ENCODE data around the gene NAPEPLD.
"Not testable (repeated sequence)": the region's sequence is repeated elsewhere in the genome, so short reads cannot be mapped to it uniquely, and the experiment has no call there.

Gene NAPEPLD

GRCh38 chr7:103095558-103095957 lies 53.3 kb downstream of the NAPEPLD start:
- not testable (repeated sequence) for H3K4me2 ChIP-seq (ENCODE audit: low read length, poor library complexity, severe bottlenecking); H3K9me3 ChIP-seq (ENCODE audit: control insufficient read depth, low read length); H2BK120ac ChIP-seq (ENCODE audit: low read depth, low read length); H2BK5ac ChIP-seq (ENCODE audit: low read depth, low read length, poor library complexity, severe bottlenecking); H3K18ac ChIP-seq (ENCODE audit: low read depth in 1 of 2, low read length in 2 of 2); H3K14ac ChIP-seq (ENCODE audit: low read length in 2 of 2); H2BK15ac ChIP-seq (ENCODE audit: low read depth, poor library complexity, severe bottlenecking); DNase-seq; H4K91ac ChIP-seq (ENCODE audit: low read length); H2AK5ac ChIP-seq (ENCODE audit: low read length, severe bottlenecking); H3K4me3 ChIP-seq (ENCODE audit: insufficient read depth in 1 of 2, low read depth in 1 of 2, low read length in 2 of 2); H2BK12ac ChIP-seq (ENCODE audit: low read length in 2 of 2); H4K8ac ChIP-seq (ENCODE audit: low read length); H3K9ac ChIP-seq (ENCODE audit: low read length); H3K27ac ChIP-seq (ENCODE audit: low read length, poor library complexity, severe bottlenecking); H3K4me1 ChIP-seq (ENCODE audit: control insufficient read depth, insufficient read depth, low read depth, low read length); H3K4ac ChIP-seq (ENCODE audit: low read depth in 1 of 2, low read length in 2 of 2); H3K23ac ChIP-seq (ENCODE audit: low read length in 2 of 2); H3K27me3 ChIP-seq (ENCODE audit: control insufficient read depth in 1 of 2, insufficient read depth in 1 of 2, low read length in 2 of 2); H2AFZ ChIP-seq (ENCODE audit: low read depth, low read length)
- H3K79me1 ChIP-seq (replicated peaks; ENCODE audit: low read length, poor library complexity, severe bottlenecking), result peaks cover 10% of the 10 kb centered on the region
- peaks cover 9 to 72% of the 10 kb centered on the region in 2 experiments for H3K36me3 ChIP-seq (ENCODE audit: control insufficient read depth in 1 of 2, insufficient read depth in 2 of 2, low read depth in 1 of 2, low read length in 2 of 2)
- no CpG with 5 or more reads among the region's 2 CpGs for WGBS

- H2AK5ac ChIP-seq (ENCODE audit: low read length, severe bottlenecking), result no peak overlapping the region
- H3K4ac ChIP-seq (ENCODE audit: low read depth in 1 of 2, low read length in 2 of 2), result no peak overlapping the region
- H3K9me3 ChIP-seq (ENCODE audit: control insufficient read depth, low read length), result no peaks in the 10 kb centered on the region
- no peaks in the 10 kb centered on the region for H3K27me3 ChIP-seq (ENCODE audit: control insufficient read depth in 1 of 2, insufficient read depth in 1 of 2, low read length in 2 of 2)
- H3K79me1 ChIP-seq (replicated peaks; ENCODE audit: low read length, poor library complexity, severe bottlenecking), result peaks cover 13% of the 10 kb centered on the region
- no peak overlapping the region for H3K9ac ChIP-seq (ENCODE audit: low read length)
- no peak for DNase-seq
- no peaks in the 10 kb centered on the region for H3K4me1 ChIP-seq (ENCODE audit: control insufficient read depth, insufficient read depth, low read depth, low read length)
- no peak overlapping the region for H3K27ac ChIP-seq (ENCODE audit: low read length, poor library complexity, severe bottlenecking)
- H2BK5ac ChIP-seq (ENCODE audit: low read depth, low read length, poor library complexity, severe bottlenecking), result no peak overlapping the region
- 80% methylated on average over 1 of the region's 3 CpGs for WGBS
- no peak overlapping the region for H2BK120ac ChIP-seq (ENCODE audit: low read depth, low read length)
- H3K36me3 ChIP-seq (ENCODE audit: control insufficient read depth in 1 of 2, insufficient read depth in 2 of 2, low read depth in 1 of 2, low read length in 2 of 2), result peaks cover 12 to 75% of the 10 kb centered on the region in 2 experiments
- no peak overlapping the region for H3K18ac ChIP-seq (ENCODE audit: low read depth in 1 of 2, low read length in 2 of 2)
- no peak overlapping the region for H2BK12ac ChIP-seq (ENCODE audit: low read length in 2 of 2)
- no peak overlapping the region for H2AFZ ChIP-seq (ENCODE audit: low read depth, low read length)
- H3K4me2 ChIP-seq (ENCODE audit: low read length, poor library complexity, severe bottlenecking), result no peak overlapping the region
- H3K23ac ChIP-seq (ENCODE audit: low read length in 2 of 2), result no peak overlapping the region
- H2BK15ac ChIP-seq (ENCODE audit: low read depth, poor library complexity, severe bottlenecking), result no peak overlapping the region
- no peak overlapping the region for H3K14ac ChIP-seq (ENCODE audit: low read length in 2 of 2)
- H3K4me3 ChIP-seq (ENCODE audit: insufficient read depth in 1 of 2, low read depth in 1 of 2, low read length in 2 of 2), result no peak overlapping the region
- H4K8ac ChIP-seq (ENCODE audit: low read length), result no peak overlapping the region
- no peak overlapping the region for H4K91ac ChIP-seq (ENCODE audit: low read length)
Measured at GRCh38 chr7:103094102-103094501, 54.8 kb downstream of the NAPEPLD start.

- no peaks in the 10 kb centered on the region for H3K4me1 ChIP-seq (ENCODE audit: control insufficient read depth, insufficient read depth, low read depth, low read length)
- no peak overlapping the region for H3K14ac ChIP-seq (ENCODE audit: low read length in 2 of 2)
- WGBS, result 92% methylated on average over 1 of the region's 1 CpG
- H3K27me3 ChIP-seq (ENCODE audit: control insufficient read depth in 1 of 2, insufficient read depth in 1 of 2, low read length in 2 of 2), result no peaks in the 10 kb centered on the region
- H2BK5ac ChIP-seq (ENCODE audit: low read depth, low read length, poor library complexity, severe bottlenecking), result no peak overlapping the region
- no peak for DNase-seq
- H3K23ac ChIP-seq (ENCODE audit: low read length in 2 of 2), result no peak overlapping the region
- H3K18ac ChIP-seq (ENCODE audit: low read depth in 1 of 2, low read length in 2 of 2), result no peak overlapping the region
- H4K8ac ChIP-seq (ENCODE audit: low read length), result no peak overlapping the region
- peaks cover 15% of the 10 kb centered on the region for H3K79me1 ChIP-seq (replicated peaks; ENCODE audit: low read length, poor library complexity, severe bottlenecking)
- H3K36me3 ChIP-seq (ENCODE audit: control insufficient read depth in 1 of 2, insufficient read depth in 2 of 2, low read depth in 1 of 2, low read length in 2 of 2), result peaks cover 12 to 81% of the 10 kb centered on the region in 2 experiments
- no peak overlapping the region for H2AK5ac ChIP-seq (ENCODE audit: low read length, severe bottlenecking)
- no peaks in the 10 kb centered on the region for H3K9me3 ChIP-seq (ENCODE audit: control insufficient read depth, low read length)
- no peak overlapping the region for H2BK12ac ChIP-seq (ENCODE audit: low read length in 2 of 2)
- H3K4me2 ChIP-seq (ENCODE audit: low read length, poor library complexity, severe bottlenecking), result no peak overlapping the region
- no peak overlapping the region for H3K9ac ChIP-seq (ENCODE audit: low read length)
- H3K4ac ChIP-seq (ENCODE audit: low read depth in 1 of 2, low read length in 2 of 2), result no peak overlapping the region
- H3K27ac ChIP-seq (ENCODE audit: low read length, poor library complexity, severe bottlenecking), result no peak overlapping the region
- no peak overlapping the region for H4K91ac ChIP-seq (ENCODE audit: low read length)
- no peak overlapping the region for H3K4me3 ChIP-seq (ENCODE audit: insufficient read depth in 1 of 2, low read depth in 1 of 2, low read length in 2 of 2)
- no peak overlapping the region for H2BK15ac ChIP-seq (ENCODE audit: low read depth, poor library complexity, severe bottlenecking)
- H2BK120ac ChIP-seq (ENCODE audit: low read depth, low read length), result no peak overlapping the region
- no peak overlapping the region for H2AFZ ChIP-seq (ENCODE audit: low read depth, low read length)
Measured at GRCh38 chr7:103093429-103093828, 55.5 kb downstream of the NAPEPLD start.

- H3K27ac ChIP-seq (ENCODE audit: low read length, poor library complexity, severe bottlenecking); H3K9ac ChIP-seq (ENCODE audit: low read length); H3K27me3 ChIP-seq (ENCODE audit: control insufficient read depth in 1 of 2, insufficient read depth in 1 of 2, low read length in 2 of 2); H2AK5ac ChIP-seq (ENCODE audit: low read length, severe bottlenecking); H3K4me3 ChIP-seq (ENCODE audit: insufficient read depth in 1 of 2, low read depth in 1 of 2, low read length in 2 of 2); H2AFZ ChIP-seq (ENCODE audit: low read depth, low read length); H3K4ac ChIP-seq (ENCODE audit: low read depth in 1 of 2, low read length in 2 of 2); H3K4me2 ChIP-seq (ENCODE audit: low read length, poor library complexity, severe bottlenecking); H4K91ac ChIP-seq (ENCODE audit: low read length); H2BK12ac ChIP-seq (ENCODE audit: low read length in 2 of 2); H3K23ac ChIP-seq (ENCODE audit: low read length in 2 of 2); DNase-seq; H3K18ac ChIP-seq (ENCODE audit: low read depth in 1 of 2, low read length in 2 of 2); H3K14ac ChIP-seq (ENCODE audit: low read length in 2 of 2); H3K4me1 ChIP-seq (ENCODE audit: control insufficient read depth, insufficient read depth, low read depth, low read length); H4K8ac ChIP-seq (ENCODE audit: low read length); H2BK15ac ChIP-seq (ENCODE audit: low read depth, poor library complexity, severe bottlenecking); H2BK120ac ChIP-seq (ENCODE audit: low read depth, low read length); H3K9me3 ChIP-seq (ENCODE audit: control insufficient read depth, low read length); H2BK5ac ChIP-seq (ENCODE audit: low read depth, low read length, poor library complexity, severe bottlenecking): not testable (repeated sequence)
- 0% methylated on average over 1 of the region's 4 CpGs for WGBS
- H3K36me3 ChIP-seq (ENCODE audit: control insufficient read depth in 1 of 2, insufficient read depth in 2 of 2, low read depth in 1 of 2, low read length in 2 of 2), result peaks cover 12 to 83% of the 10 kb centered on the region in 2 experiments
- peaks cover 15% of the 10 kb centered on the region for H3K79me1 ChIP-seq (replicated peaks; ENCODE audit: low read length, poor library complexity, severe bottlenecking)
Measured at GRCh38 chr7:103092321-103092720, 56.6 kb downstream of the NAPEPLD start.

Measured in mesenchymal stem cell (in vitro differentiated cells and primary cell).